Liver (tissue), 9 donors: ENCODE results near the gene ZNF473. TPM values are rescaled to one million over a fixed set of nuclear protein-coding genes. Genes with fewer than 3 reads are reported as not detected.

Experiments used
- DNase-seq: peaks from one replicate; pipeline ENCODE4 v3.0.0-alpha.2; 2017; ENCODE audit warnings: low spot score
- H3K27ac ChIP-seq, 2 donors: one replicate each; pipeline ENCODE4 v1.7.0; 2013; ENCODE audit warnings: inconsistent platforms in 2 of 2, low read length in 2 of 2, control low read depth in 1 of 2, low read depth in 1 of 2, mild to moderate bottlenecking in 1 of 2
- H3K27me3 ChIP-seq, 4 donors: one replicate each; pipeline versions ENCODE4 v1.6.1 to v1.7.0; 2013; ENCODE audit warnings: low read length in 3 of 4, inconsistent platforms in 1 of 4, mild to moderate bottlenecking in 1 of 4, moderate library complexity in 1 of 4; ENCODE audit not compliant: control insufficient read depth in 4 of 4, insufficient read depth in 4 of 4
- H3K36me3 ChIP-seq, 4 donors: one replicate each; pipeline versions ENCODE4 v1.6.1 to v1.7.0; 2013; ENCODE audit warnings: low read length in 3 of 4, mild to moderate bottlenecking in 3 of 4, low read depth in 1 of 4, moderate library complexity in 1 of 4; ENCODE audit not compliant: control insufficient read depth in 4 of 4, insufficient read depth in 3 of 4
- H3K4me1 ChIP-seq, 4 donors: one replicate each; pipeline versions ENCODE4 v1.6.1 to v1.7.0; 2013; ENCODE audit warnings: low read length in 3 of 4, mild to moderate bottlenecking in 3 of 4, moderate library complexity in 1 of 4; ENCODE audit not compliant: control insufficient read depth in 4 of 4, insufficient read depth in 4 of 4
- H3K4me3 ChIP-seq, 3 donors: one replicate each; pipeline versions ENCODE4 v1.6.1 to v1.7.0; 2013; ENCODE audit warnings: low read length in 3 of 3, control low read depth in 1 of 3, low read depth in 1 of 3, mild to moderate bottlenecking in 1 of 3
- H3K9ac ChIP-seq, 2 donors: one replicate each; pipeline ENCODE4 v1.7.0; 2013; ENCODE audit warnings: low read length in 2 of 2, mild to moderate bottlenecking in 2 of 2, moderate library complexity in 2 of 2, control low read depth in 1 of 2, low read depth in 1 of 2
- H3K9me3 ChIP-seq, 4 donors: one replicate each; pipeline versions ENCODE4 v1.6.1 to v1.7.0; 2013; ENCODE audit warnings: low read length in 3 of 4; ENCODE audit not compliant: control insufficient read depth in 4 of 4
- ATF3 ChIP-seq: IDR thresholded peaks from 2 replicates; pipeline ENCODE4 v1.6.1; 2016; ENCODE audit warnings: antibody characterized with exemption
- CTCF ChIP-seq: fragments of 150-350 bp; IDR thresholded peaks from 2 replicates; pipeline ENCODE4 v1.5.1; 2017; ENCODE audit warnings: improper control_type of control experiment, low read depth, low read length; ENCODE audit not compliant: missing input control
- EGR1 ChIP-seq, 2 donors: IDR thresholded peaks; 2 replicates each; pipeline ENCODE4 v1.6.1; 2016 to 2018; ENCODE audit warnings: antibody characterized with exemption in 2 of 2, low read depth in 2 of 2
- FOXA1 ChIP-seq: IDR thresholded peaks from 2 replicates; pipeline ENCODE4 v1.6.1; 2016; ENCODE audit warnings: antibody characterized with exemption
- FOXA2 ChIP-seq: IDR thresholded peaks from 2 replicates; pipeline ENCODE4 v1.6.1; 2016; ENCODE audit warnings: antibody characterized with exemption
- GABPA ChIP-seq, 2 donors: IDR thresholded peaks in 1 of 2; conservative IDR thresholded peaks in 1 of 2; 2 replicates each; pipeline ENCODE4 v1.6.1; 2016; ENCODE audit warnings: antibody characterized with exemption in 2 of 2, mild to moderate bottlenecking in 1 of 2, moderate library complexity in 1 of 2
- HNF4A ChIP-seq, 2 donors: conservative IDR thresholded peaks; 2 replicates each; pipeline ENCODE4 v1.6.1; 2016; ENCODE audit warnings: antibody characterized with exemption in 2 of 2, mild to moderate bottlenecking in 2 of 2
- HNF4G ChIP-seq: IDR thresholded peaks from 2 replicates; pipeline ENCODE4 v1.6.1; 2016; ENCODE audit warnings: antibody characterized with exemption
- JUND ChIP-seq, 2 donors: IDR thresholded peaks; 2 replicates each; pipeline ENCODE4 v1.6.1; 2016; ENCODE audit warnings: antibody characterized with exemption in 2 of 2
- NR2F2 ChIP-seq: IDR thresholded peaks from 2 replicates; pipeline ENCODE4 v1.6.1; 2016; ENCODE audit warnings: antibody characterized with exemption
- RAD21 ChIP-seq, 2 donors: IDR thresholded peaks; 2 replicates each; pipeline ENCODE4 v1.6.1; 2016; ENCODE audit warnings: antibody characterized with exemption in 2 of 2, mild to moderate bottlenecking in 2 of 2
- RXRA ChIP-seq, 2 donors: IDR thresholded peaks; 2 replicates each; pipeline ENCODE4 v1.6.1; 2017 to 2018; ENCODE audit warnings: antibody characterized with exemption in 2 of 2, mild to moderate bottlenecking in 1 of 2
- SP1 ChIP-seq: IDR thresholded peaks from 2 replicates; pipeline ENCODE4 v1.6.1; 2018; ENCODE audit warnings: antibody characterized with exemption, mild to moderate bottlenecking
- TAF1 ChIP-seq: conservative IDR thresholded peaks from 2 replicates; pipeline ENCODE4 v1.6.1; 2016; ENCODE audit warnings: antibody characterized with exemption, mild to moderate bottlenecking
- YY1 ChIP-seq: IDR thresholded peaks from 2 replicates; pipeline ENCODE4 v1.6.1; 2016; ENCODE audit warnings: antibody characterized with exemption, mild to moderate bottlenecking
- ZBTB33 ChIP-seq: IDR thresholded peaks from 2 replicates; pipeline ENCODE4 v1.6.1; 2016; ENCODE audit warnings: antibody characterized with exemption
- WGBS: extraction: QIAGEN DNeasy Blood & Tissue Kit; methylation state at CpG from one replicate; pipeline ENCODE4 v1.1.7; 2013; 5-methylcytosine and 5-hydroxymethylcytosine counted together
- polyA plus RNA-seq, 2 donors: library from polyadenylated mRNA; stranded (reverse) in 1 of 2; unstranded in 1 of 2; fragments of 200-250 nt in 1 of 2; fragments of >200 nt in 1 of 2; fragmentation: Nextera tagmentation in 1 of 2; extraction: Ambion mirVana in 1 of 2; gene quantifications; one replicate each; pipeline versions ENCODE4 v1.2.1 to v1.2.3, GENCODE V29; 2013 to 2015
- total RNA-seq, 2 donors: library from RNA; depleted of rRNA; stranded (reverse); fragments of >200 nt; gene quantifications; one replicate each; pipeline ENCODE4 v1.2.3, GENCODE V29; 2014
- TF ChIP-seq, protein P1 (sequence below): IDR thresholded peaks from 2 replicates; pipeline ENCODE4 v1.6.1; 2016; ENCODE audit warnings: antibody characterized with exemption
- donor health status: healthy.
- donor health status: healthy.
- donor health status: healthy.
- donor health status: healthy.
- donor health status: healthy.

Gene ZNF473
- total and polyA plus RNA-seq, 4 donors: 0.92 to 4.0 (median 2.8) TPM

DNA sequence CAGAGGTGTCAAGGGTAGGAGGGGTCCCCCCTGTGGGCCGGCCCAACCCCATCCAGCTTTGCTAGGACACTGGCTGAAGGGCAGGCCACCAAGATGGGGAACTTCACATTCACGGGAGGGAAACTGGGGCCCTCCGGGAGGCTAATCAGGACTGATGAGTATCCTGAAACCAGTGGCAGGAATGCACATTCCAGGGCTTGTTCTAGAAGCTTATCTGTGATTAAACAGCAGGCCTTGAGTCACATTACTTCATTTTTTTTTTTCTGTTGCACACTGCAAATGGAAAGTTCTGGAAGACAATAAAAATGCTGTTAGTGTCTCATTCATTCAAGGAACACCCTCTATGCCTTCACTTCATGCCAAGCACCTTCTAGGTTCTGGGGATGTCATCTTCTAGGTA lies 49.3 kb upstream of the ZNF473 start:
- Histone ChIP-seq H3K4me1 (no peaks in the 10 kb centered on the region), H3K9me3 (no peaks in the 10 kb centered on the region), H3K27me3 (no peaks in the 10 kb centered on the region), H3K4me3 (no peak overlapping the region), H3K9ac (no peak overlapping the region), H3K36me3 (peaks cover 2 to 31% (median 7%) of the 10 kb centered on the region in 4 donors), H3K27ac (no peak overlapping the region)
- 92% methylated on average over 3 of the region's 3 CpGs for WGBS
- DNase-seq: no peak
- TF ChIP-seq GABPA (IDR thresholded peaks at IDR 0.05 in 1 of 2, conservative IDR thresholded peaks at IDR 0.05 in 1 of 2) (no peak), CTCF (no peak), FOXA1 (no peak), SP1 (no peak), YY1 (no peak), ZBTB33 (no peak), NR2F2 (no peak), HNF4G (no peak), HNF4A (conservative IDR thresholded peaks at IDR 0.05) (no peak), FOXA2 (no peak), JUND (IDR thresholded peaks at IDR 0.05) (no peak), TAF1 (no peak)
- TF ChIP-seq, protein P1, sequence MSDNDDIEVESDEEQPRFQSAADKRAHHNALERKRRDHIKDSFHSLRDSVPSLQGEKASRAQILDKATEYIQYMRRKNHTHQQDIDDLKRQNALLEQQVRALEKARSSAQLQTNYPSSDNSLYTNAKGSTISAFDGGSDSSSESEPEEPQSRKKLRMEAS: no peak

GRCh38 chr19:49977076-49977475 lies 48.7 kb upstream of the ZNF473 start:
- 84% methylated on average over 13 of the region's 13 CpGs for WGBS
- Histone ChIP-seq H3K4me3 (no peak overlapping the region), H3K27ac (no peak overlapping the region), H3K27me3 (no peaks in the 10 kb centered on the region), H3K4me1 (no peaks in the 10 kb centered on the region), H3K9ac (no peak overlapping the region), H3K9me3 (no peaks in the 10 kb centered on the region), H3K36me3 (peaks cover 3 to 36% (median 11%) of the 10 kb centered on the region in 4 donors)
- TF ChIP-seq EGR1 (IDR thresholded peaks at IDR 0.05; ENCODE audit: low read depth in 2 of 2): no peak
- DNase-seq: no peak

- Histone ChIP-seq H3K4me1 (no peaks in the 10 kb centered on the region), H3K27ac (no peak overlapping the region), H3K9me3 (no peaks in the 10 kb centered on the region), H3K36me3 (peaks cover 3 to 36% (median 9%) of the 10 kb centered on the region in 4 donors), H3K9ac (no peak overlapping the region), H3K27me3 (no peaks in the 10 kb centered on the region), H3K4me3 (no peak overlapping the region)
- no peak for DNase-seq
- 93% methylated on average over 18 of the region's 18 CpGs for WGBS
- no peak for TF ChIP-seq RXRA (IDR thresholded peaks at IDR 0.05)
- no peak for TF ChIP-seq EGR1 (IDR thresholded peaks at IDR 0.05; ENCODE audit: low read depth in 2 of 2)
- no peak for TF ChIP-seq ATF3
- no peak for TF ChIP-seq ZBTB33
- no peak for TF ChIP-seq TAF1
- TF ChIP-seq RAD21 (IDR thresholded peaks at IDR 0.05): no peak
- no peak for TF ChIP-seq CTCF
- no peak for TF ChIP-seq JUND (IDR thresholded peaks at IDR 0.05)
- TF ChIP-seq HNF4A (conservative IDR thresholded peaks at IDR 0.05): no peak
- TF ChIP-seq, protein P1: no peak
- TF ChIP-seq FOXA2: no peak
- no peak for TF ChIP-seq NR2F2
- TF ChIP-seq HNF4G: no peak
- no peak for TF ChIP-seq FOXA1
- no peak for TF ChIP-seq YY1
These were observed 47.9 kb upstream of the ZNF473 start for GRCh38 chr19:49977881-49978280.
